Activated naive CD8-positive, alpha-beta T cell treated with anti-CD3 and anti-CD28 coated beads, Interleukin-2, amount 10 ng/mL, durations not matched to agents 7 days and 5 days (primary cell): Measurements from ENCODE around the gene LKAAEAR1. TPM values are rescaled to one million over a fixed set of nuclear protein-coding genes. Genes with fewer than 3 reads are reported as not detected.

ENCODE experiments used
- ATAC-seq: fragments of 150-1000 bp; cut with Tn5 transposase; one replicate; pipeline ENCODE4 v1.10.0; 2021; ENCODE audit warnings: low read depth, moderate library complexity
- POLR2A ChIA-PET: fragments of 350-600 bp; sonication (Branson Sonifier 250); formaldehyde crosslinking; loops from one replicate; lab custom pipeline; 2021; ENCODE audit warnings: antibody characterized with exemption; lab: Charles Lee
- DNase-seq: peaks from one replicate; pipeline ENCODE4 v3.0.0; 2021
- H3K27ac Mint-ChIP-seq: one replicate; pipeline ENCODE4 v1.8.0; 2022; ENCODE audit warnings: mild to moderate bottlenecking, mixed read lengths
- H3K27me3 Mint-ChIP-seq: one replicate; pipeline ENCODE4 v1.8.0; 2022; ENCODE audit warnings: mild to moderate bottlenecking, moderate library complexity, mixed read lengths
- H3K36me3 Mint-ChIP-seq: one replicate; pipeline ENCODE4 v1.8.0; 2021; ENCODE audit warnings: mild to moderate bottlenecking, mixed read lengths
- H3K4me1 Mint-ChIP-seq: one replicate; pipeline ENCODE4 v1.8.0; 2021; ENCODE audit warnings: mixed read lengths
- H3K4me3 Mint-ChIP-seq: one replicate; pipeline ENCODE4 v1.8.0; 2022; ENCODE audit warnings: mild to moderate bottlenecking, moderate library complexity, mixed read lengths
- H3K9me3 Mint-ChIP-seq: one replicate; pipeline ENCODE4 v1.8.0; 2021; ENCODE audit warnings: mixed read lengths
- total RNA-seq, 2 experiments: library from RNA; stranded (reverse); gene quantifications; one replicate each; pipeline ENCODE4 v1.2.3, GENCODE V29; 2021

LKAAEAR1 gene
- total RNA-seq, 2 experiments from 2014 or later = 0.57 to 1.1 TPM

- Mint-ChIP-seq H3K27me3 (no peaks in the 10 kb centered on the region), H3K9me3 (no peaks in the 10 kb centered on the region), H3K27ac (no peak overlapping the region)
These were observed 15.0 kb downstream of the LKAAEAR1 start for GRCh38 chr20:64069209-64069613.

GRCh38 chr20:64068386-64069208, 15.6 kb downstream of the LKAAEAR1 start:
- no peak overlapping the region for H3K27ac Mint-ChIP-seq
- H3K9me3 Mint-ChIP-seq = no peaks in the 10 kb centered on the region
- peaks cover 4% of the 10 kb centered on the region for H3K36me3 Mint-ChIP-seq
- POLR2A ChIA-PET = interaction anchor here (0.6 to 7.4 kb wide), 5 partner anchors 9 to 167 kb away, joined by 3 to 114 read pairs (median 3); partner anchors contain the start of genes OPRL1 and RGS19
- ATAC-seq = no peak
- H3K4me3 Mint-ChIP-seq = no peak overlapping the region
- H3K27me3 Mint-ChIP-seq = no peaks in the 10 kb centered on the region
- H3K4me1 Mint-ChIP-seq = peaks cover 46% of the 10 kb centered on the region
- DNase-seq = no peak

More at GRCh38 chr20:64069209-64069613, 15.0 kb downstream of the LKAAEAR1 start:
- H3K36me3 Mint-ChIP-seq = peaks cover 4% of the 10 kb centered on the region
- no peak for ATAC-seq
- POLR2A ChIA-PET = interaction anchor here (0.8 to 7.4 kb wide), 4 partner anchors 9 to 89 kb away, joined by 3 to 114 read pairs (median 3); partner anchors contain the start of genes OPRL1 and RGS19
- DNase-seq = no peak
- H3K4me1 Mint-ChIP-seq = peaks cover 40% of the 10 kb centered on the region
- H3K4me3 Mint-ChIP-seq = no peak overlapping the region

DNA sequence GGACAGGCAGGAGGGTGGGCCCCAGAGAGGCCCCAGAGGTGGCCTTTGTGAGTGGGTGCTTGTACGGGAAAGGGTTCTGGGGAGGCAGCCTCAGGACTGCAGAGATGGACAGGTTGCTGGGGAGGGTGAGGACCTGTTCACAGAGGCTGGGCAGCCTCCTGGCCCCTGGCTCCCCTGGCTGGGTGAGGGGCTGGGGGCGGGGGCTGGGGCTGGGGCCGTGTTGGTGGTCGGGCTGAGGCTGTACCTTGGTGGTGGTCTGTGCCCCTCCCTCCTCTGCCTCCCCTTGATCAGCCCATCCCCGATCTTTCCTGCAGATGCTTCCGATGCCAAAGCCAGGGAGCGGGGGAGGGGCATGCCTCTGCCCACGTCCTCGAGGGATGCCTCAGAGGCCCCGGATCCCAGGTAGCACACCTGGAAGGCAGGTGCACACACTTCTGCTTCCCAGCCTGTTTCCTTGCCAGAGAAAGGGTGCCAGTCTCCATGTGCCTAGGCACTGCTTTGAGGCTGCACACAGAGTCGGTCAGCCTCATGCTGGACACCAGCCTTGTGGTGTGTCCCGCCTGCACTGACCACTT, 16.4 kb downstream of the LKAAEAR1 start:
- H3K9me3 Mint-ChIP-seq = no peaks in the 10 kb centered on the region
- peaks cover 44% of the 10 kb centered on the region for H3K4me1 Mint-ChIP-seq
- ATAC-seq = no peak
- H3K36me3 Mint-ChIP-seq = no peaks in the 10 kb centered on the region
- peak overlapping the region; percentile 84 for H3K27ac Mint-ChIP-seq
- no peak for DNase-seq
- H3K27me3 Mint-ChIP-seq = no peaks in the 10 kb centered on the region
- POLR2A ChIA-PET = interaction anchor here (1.0 to 7.4 kb wide), 2 partner anchors 10 to 88 kb away, joined by 3 to 114 read pairs; partner anchors contain the start of genes OPRL1 and RGS19
- H3K4me3 Mint-ChIP-seq = peak overlapping the region; percentile 38

- Mint-ChIP-seq H3K27me3 (no peaks in the 10 kb centered on the region), H3K9me3 (no peaks in the 10 kb centered on the region), H3K27ac (peak overlapping the region; percentile 84), H3K4me3 (peak overlapping the region; percentile 38), H3K4me1 (peaks cover 41% of the 10 kb centered on the region), H3K36me3 (no peaks in the 10 kb centered on the region)
- POLR2A ChIA-PET = interaction anchor here (1.2 to 7.4 kb wide), 2 partner anchors 11 to 29 kb away, joined by 3 to 114 read pairs; partner anchors contain the start of genes OPRL1 and RGS19
- ATAC-seq (no peak), DNase-seq (no peak)
These were observed 17.1 kb downstream of the LKAAEAR1 start for GRCh38 chr20:64067005-64067632.

DNA sequence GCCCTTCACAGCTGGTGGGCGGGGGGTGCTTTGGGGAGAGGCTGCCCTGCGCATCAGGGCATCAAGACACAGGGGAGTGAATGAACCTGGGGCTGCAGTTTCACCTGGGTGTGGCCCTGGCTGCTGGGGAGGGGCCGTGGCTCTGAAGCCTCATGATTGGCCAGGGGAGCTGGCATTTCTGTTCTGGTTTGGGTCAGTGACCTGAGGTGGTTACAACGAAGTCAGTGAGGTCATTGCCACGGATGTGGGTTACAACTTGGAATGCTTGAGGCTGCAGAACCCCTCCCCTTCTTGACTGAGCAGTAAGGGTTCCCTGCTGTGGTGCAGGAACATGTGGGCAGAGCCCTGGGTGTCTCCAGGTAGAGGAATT, 18.2 kb downstream of the LKAAEAR1 start:
- no peaks in the 10 kb centered on the region for H3K9me3 Mint-ChIP-seq
- H3K36me3 Mint-ChIP-seq = no peaks in the 10 kb centered on the region
- peak overlapping the region; percentile 60 for H3K4me3 Mint-ChIP-seq
- peak overlapping the region; percentile 92 for H3K27ac Mint-ChIP-seq
- POLR2A ChIA-PET = interaction anchor here (1.5 to 7.4 kb wide), 3 partner anchors 12 to 110 kb away, joined by 5 to 114 read pairs (median 5); partner anchors contain the start of genes OPRL1, PRPF6, RGS19 and SAMD10
- peaks cover 43% of the 10 kb centered on the region for H3K4me1 Mint-ChIP-seq
- no peaks in the 10 kb centered on the region for H3K27me3 Mint-ChIP-seq
- DNase-seq (peak; percentile 74), ATAC-seq (peak; percentile 67)

DNA sequence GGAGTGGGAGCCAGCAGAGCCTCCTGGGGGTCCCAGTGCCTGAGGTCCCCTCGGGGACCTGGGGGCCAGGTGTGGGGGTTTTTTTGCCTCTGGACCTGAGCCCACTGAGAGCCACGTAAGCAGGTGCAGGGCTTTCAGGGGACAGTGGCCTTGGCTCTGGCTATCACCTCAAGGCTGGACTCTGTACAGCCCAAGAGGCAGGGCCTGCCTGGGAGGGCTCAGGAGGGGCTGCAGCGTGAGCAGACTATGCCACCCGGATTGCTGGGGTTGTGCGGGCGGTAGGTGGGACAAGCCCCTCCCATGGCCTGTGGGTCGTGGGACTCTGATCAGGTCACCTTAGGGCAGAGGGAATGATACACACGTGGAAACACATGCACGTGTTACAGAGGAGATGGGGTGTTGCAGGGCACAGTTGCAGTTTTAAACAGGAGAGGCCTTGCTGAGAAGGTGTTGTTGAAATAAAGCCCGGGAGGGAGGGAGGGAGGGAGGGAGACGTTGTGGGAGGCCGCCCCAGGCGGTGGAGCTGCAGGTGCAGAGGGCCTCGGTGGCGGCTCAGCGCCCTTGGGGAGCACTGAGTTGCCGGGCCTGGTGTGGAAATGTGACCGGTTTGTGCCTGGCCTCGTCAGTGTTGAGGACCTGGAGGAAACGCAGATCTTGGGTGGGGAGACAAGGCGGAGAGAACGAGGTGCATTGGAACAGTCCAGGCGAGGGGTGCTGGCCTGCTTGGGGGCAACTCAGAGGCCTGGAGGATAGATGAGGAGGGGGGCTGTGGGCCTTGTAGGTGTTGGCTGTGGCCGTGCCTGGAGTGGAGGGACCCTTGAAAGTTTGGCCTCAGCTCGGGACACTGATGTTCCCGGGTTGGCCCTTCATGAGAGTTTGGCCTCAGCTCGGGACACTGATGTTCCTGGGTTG, 18.9 kb downstream of the LKAAEAR1 start:
- DNase-seq (no peak), ATAC-seq (no peak)
- H3K4me1 Mint-ChIP-seq = peaks cover 43% of the 10 kb centered on the region
- no peaks in the 10 kb centered on the region for H3K27me3 Mint-ChIP-seq
- peak overlapping the region; percentile 95 for H3K4me3 Mint-ChIP-seq
- H3K9me3 Mint-ChIP-seq = no peaks in the 10 kb centered on the region
- POLR2A ChIA-PET = interaction anchor here (1.5 to 7.4 kb wide), 3 partner anchors 12 to 109 kb away, joined by 5 to 114 read pairs (median 5); partner anchors contain the start of genes OPRL1, PRPF6, RGS19 and SAMD10
- peak overlapping the region; percentile 92 for H3K27ac Mint-ChIP-seq
- H3K36me3 Mint-ChIP-seq = no peaks in the 10 kb centered on the region

- H3K4me3 Mint-ChIP-seq = peak overlapping the region; percentile 95
- H3K9me3 Mint-ChIP-seq = no peaks in the 10 kb centered on the region
- H3K4me1 Mint-ChIP-seq = peaks cover 44% of the 10 kb centered on the region
These were observed 20.0 kb downstream of the LKAAEAR1 start for GRCh38 chr20:64064145-64064698.

DNA sequence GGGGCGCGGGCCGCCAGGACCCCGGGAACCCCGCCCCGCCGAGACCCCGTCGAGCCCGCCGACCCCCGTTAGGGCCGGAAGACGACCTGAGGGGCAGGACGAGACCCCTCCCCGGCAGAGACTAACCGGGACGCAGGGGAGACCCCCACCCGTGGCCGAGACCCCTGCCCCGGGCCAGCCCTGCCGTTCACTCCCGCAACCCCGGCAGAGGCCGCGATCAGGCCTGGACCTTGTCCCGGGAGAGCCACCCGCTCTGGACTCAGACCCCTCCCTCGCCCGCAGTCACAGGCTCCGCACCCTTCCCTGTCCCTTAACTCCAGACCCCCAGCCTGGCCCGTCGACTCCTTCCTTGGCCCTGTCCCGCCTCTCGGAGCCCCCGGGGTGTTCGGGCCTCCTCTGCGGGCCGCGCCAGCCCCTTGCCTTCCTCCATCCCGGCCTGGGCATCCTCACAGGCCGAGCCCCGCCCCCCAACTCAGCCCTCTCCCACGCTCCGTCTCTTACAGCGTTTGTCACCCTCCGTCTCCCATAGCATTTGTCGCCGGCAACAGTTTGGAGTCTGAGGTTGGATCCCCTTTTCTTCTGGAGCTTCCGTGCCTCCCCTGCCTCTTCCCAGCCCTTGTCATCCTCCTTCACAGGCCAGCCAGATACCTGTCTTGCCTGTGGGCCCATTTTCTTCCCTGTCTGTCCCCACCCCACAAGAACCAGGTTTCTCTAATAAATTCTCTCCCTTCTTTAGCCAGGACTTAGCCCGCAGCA, 20.6 kb downstream of the LKAAEAR1 start:
- peak overlapping the region; percentile 89 for H3K27ac Mint-ChIP-seq
- ATAC-seq = no peak
- POLR2A ChIA-PET = interaction anchor here (0.6 to 7.4 kb wide), 11 partner anchors 8 to 542 kb away, joined by 3 to 114 read pairs (median 4); partner anchors contain the start of genes OPRL1, PRPF6 and RGS19

More at GRCh38 chr20:64064145-64064698, 20.0 kb downstream of the LKAAEAR1 start:
- POLR2A ChIA-PET = interaction anchor here (0.9 to 7.4 kb wide), 2 partner anchors 13 to 90 kb away, joined by 3 to 114 read pairs; partner anchors contain the start of genes OPRL1 and RGS19
- Mint-ChIP-seq H3K36me3 (no peaks in the 10 kb centered on the region), H3K27me3 (no peaks in the 10 kb centered on the region), H3K27ac (peak overlapping the region; percentile 89)
- ATAC-seq (no peak), DNase-seq (no peak)

GRCh38 chr20:64062596-64063388, 21.4 kb downstream of the LKAAEAR1 start, which contains the start of gene TCEA2:
Gene TCEA2, plus strand, starts transcription at chr20:64063198. Its CDS starts 115 bp downstream, at chr20:64063313.
- Mint-ChIP-seq H3K27me3 (no peaks in the 10 kb centered on the region), H3K27ac (peak within 1 kb of the TSS; percentile 89), H3K9me3 (no peaks in the 10 kb centered on the region), H3K4me1 (peaks cover 43% of the 10 kb centered on the region), H3K36me3 (no peaks in the 10 kb centered on the region), H3K4me3 (peak within 1 kb of the TSS; percentile 95)
- DNase-seq (peak; percentile 96), ATAC-seq (peak; percentile 76)
- POLR2A ChIA-PET = interaction anchor here (0.6 to 3.2 kb wide), 11 partner anchors 9 to 542 kb away, joined by 3 to 16 read pairs (median 4); partner anchors contain the start of genes OPRL1, PRPF6 and RGS19

More for the DNA sequence above, 20.6 kb downstream of the LKAAEAR1 start:
- H3K9me3 Mint-ChIP-seq = no peaks in the 10 kb centered on the region
- H3K27me3 Mint-ChIP-seq = no peaks in the 10 kb centered on the region
- H3K4me3 Mint-ChIP-seq = peak overlapping the region; percentile 95
- H3K4me1 Mint-ChIP-seq = peaks cover 44% of the 10 kb centered on the region
- no peaks in the 10 kb centered on the region for H3K36me3 Mint-ChIP-seq
- no peak for DNase-seq

DNA sequence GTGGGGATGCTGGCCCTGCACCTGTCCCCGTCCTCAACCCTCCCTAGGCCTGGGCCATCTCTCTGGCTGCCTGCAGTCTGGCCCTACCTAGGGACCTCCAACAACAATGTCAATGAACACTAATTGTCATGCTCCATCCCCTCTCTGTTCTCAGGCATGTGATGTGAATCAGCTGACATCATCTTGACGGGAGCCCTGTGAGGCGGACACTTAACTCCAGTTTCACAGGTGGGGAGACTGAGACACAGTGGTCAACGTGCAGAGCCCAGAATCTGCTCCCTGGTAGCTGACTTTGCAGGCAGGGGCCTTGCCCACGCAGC, 22.0 kb downstream of the LKAAEAR1 start:
- POLR2A ChIA-PET = interaction anchor here (0.6 to 3.2 kb wide), 10 partner anchors 9 to 541 kb away, joined by 3 to 16 read pairs (median 4); partner anchors contain the start of genes OPRL1, PRPF6 and RGS19
- peaks cover 40% of the 10 kb centered on the region for H3K4me1 Mint-ChIP-seq
- peak overlapping the region; percentile 95 for H3K4me3 Mint-ChIP-seq
- DNase-seq (no peak), ATAC-seq (no peak)
- no peaks in the 10 kb centered on the region for H3K9me3 Mint-ChIP-seq
- H3K36me3 Mint-ChIP-seq = no peaks in the 10 kb centered on the region
- H3K27ac Mint-ChIP-seq = peak overlapping the region; percentile 36
- H3K27me3 Mint-ChIP-seq = no peaks in the 10 kb centered on the region
